Testis (tissue), 3 donors: ENCODE data around the gene UVRAG. TPM values are rescaled to one million over a fixed set of nuclear protein-coding genes. Genes with fewer than 3 reads are reported as not detected.

ENCODE experiments used
- DNase-seq: peaks from one replicate; pipeline ENCODE4 v3.0.0-alpha.2; 2019
- H3K27ac ChIP-seq, 2 donors: fragments of 200-600 bp; sonication (generic); one replicate each; pipeline ENCODE4 v1.5.1; 2019
- H3K27me3 ChIP-seq: fragments of 200-600 bp; sonication (generic); one replicate; pipeline ENCODE4 v1.5.1; 2019
- H3K36me3 ChIP-seq: fragments of 200-600 bp; sonication (generic); one replicate; pipeline ENCODE4 v1.5.1; 2017; ENCODE audit warnings: low read depth; ENCODE audit errors: missing control alignments
- H3K4me1 ChIP-seq: fragments of 200-600 bp; sonication (generic); one replicate; pipeline ENCODE4 v1.5.1; 2019
- H3K4me3 ChIP-seq, 2 donors: fragments of 200-600 bp; sonication (generic); one replicate each; pipeline ENCODE4 v1.5.1; 2017 to 2019
- H3K9me3 ChIP-seq: fragments of 200-600 bp; sonication (generic); one replicate; pipeline ENCODE4 v1.5.1; 2017
- CTCF ChIP-seq, 3 experiments: fragments of 450-650 bp in 2 of 3; fragments of 200-600 bp in 1 of 3; sonication (generic) in 1 of 3; IDR thresholded peaks; one replicate each; pipeline ENCODE4 v1.5.1; 2016 to 2019; ENCODE audit warnings: antibody characterized with exemption in 3 of 3, mild to moderate bottlenecking in 2 of 3, moderate library complexity in 1 of 3
- POLR2A ChIP-seq: fragments of 450-650 bp; IDR thresholded peaks from one replicate; pipeline ENCODE4 v1.6.1; 2017; ENCODE audit warnings: antibody characterized with exemption, mild to moderate bottlenecking, moderate library complexity
- WGBS, 2 donors: methylation state at CpG; one replicate each; pipeline ENCODE4 v1.1.5; 2018; 5-methylcytosine and 5-hydroxymethylcytosine counted together
- intact Hi-C: fragments of 100-400 bp; cut with DNase I; formaldehyde crosslinking; loops from one replicate; pipeline ENCODE4 v1.15.1; 2023; ENCODE audit warnings: low total_unique reads
- polyA plus RNA-seq: library from polyadenylated mRNA; stranded (reverse); fragments of 350-450 nt; fragmentation: Illumina TruSeq; extraction: RNeasy Lipid Tissue Mini Kit (QIAGEN cat#74804); gene quantifications from one replicate; pipeline ENCODE4 v1.2.3, GENCODE V29; 2014; ENCODE audit warnings: low read depth, low replicate concordance; ENCODE audit not compliant: insufficient read depth
- total RNA-seq, 2 donors: library from RNA; depleted of rRNA; stranded (reverse); fragments of >200 nt; gene quantifications; one replicate each; pipeline ENCODE4 v1.2.3, GENCODE V29; 2016

The UVRAG gene
- total and polyA plus RNA-seq, 3 donors from 2014 or later: 10.8 to 22.4 (median 20.1) TPM

GRCh38 chr11:75959540-75959939 is 144.5 kb downstream of the UVRAG start:
- Histone ChIP-seq H3K9me3 (no peaks in the 10 kb centered on the region), H3K36me3 (no peaks in the 10 kb centered on the region), H3K4me3 (no peak overlapping the region), H3K4me1 (no peaks in the 10 kb centered on the region), H3K27me3 (no peaks in the 10 kb centered on the region), H3K27ac (no peak overlapping the region)
- intact Hi-C loops: no loop called here
- TF ChIP-seq POLR2A (no peak), CTCF (IDR thresholded peaks at IDR 0.05) (no peak)
- WGBS, 2 donors: 93 to 96% methylated on average over 2 of the region's 2 CpGs
- no peak for DNase-seq

- Histone ChIP-seq H3K4me3 (no peak overlapping the region), H3K9me3 (no peaks in the 10 kb centered on the region), H3K27me3 (no peaks in the 10 kb centered on the region), H3K4me1 (no peaks in the 10 kb centered on the region), H3K36me3 (no peaks in the 10 kb centered on the region), H3K27ac (no peak overlapping the region)
- no peak for TF ChIP-seq CTCF (IDR thresholded peaks at IDR 0.05)
- no peak for TF ChIP-seq POLR2A
- DNase-seq: no peak
- intact Hi-C loops: no loop called here
- WGBS, 2 donors: 96 to 98% methylated on average over 2 of the region's 2 CpGs
Observed at GRCh38 chr11:75964071-75964470, 149.1 kb downstream of the UVRAG start.

GRCh38 chr11:75966537-75967287 is 151.7 kb downstream of the UVRAG start:
- DNase-seq: no peak
- Histone ChIP-seq H3K27me3 (no peaks in the 10 kb centered on the region), H3K9me3 (no peaks in the 10 kb centered on the region), H3K4me3 (no peak overlapping the region), H3K4me1 (no peaks in the 10 kb centered on the region), H3K36me3 (no peaks in the 10 kb centered on the region), H3K27ac (no peak overlapping the region)
- TF ChIP-seq CTCF (IDR thresholded peaks at IDR 0.05) (no peak), POLR2A (no peak)
- intact Hi-C loops: no loop called here

- no peaks in the 10 kb centered on the region for H3K27me3 ChIP-seq
- H3K4me3 ChIP-seq: no peak overlapping the region
- 94 to 95% methylated on average over 2 of the region's 2 CpGs for WGBS, 2 donors
- no peaks in the 10 kb centered on the region for H3K9me3 ChIP-seq
- no peak for DNase-seq
- intact Hi-C loops: no loop called here
- TF ChIP-seq POLR2A (no peak), CTCF (IDR thresholded peaks at IDR 0.05) (no peak)
- H3K36me3 ChIP-seq: no peaks in the 10 kb centered on the region
- no peaks in the 10 kb centered on the region for H3K4me1 ChIP-seq
- H3K27ac ChIP-seq: no peak overlapping the region
Observed at GRCh38 chr11:75968021-75968625, 153.1 kb downstream of the UVRAG start.
